ENCODE results near the gene RNF150.
"Not testable (repeated sequence)": the region's sequence is repeated elsewhere in the genome, so short reads cannot be mapped to it uniquely, and the experiment has no call there.

The RNF150 gene

DNA sequence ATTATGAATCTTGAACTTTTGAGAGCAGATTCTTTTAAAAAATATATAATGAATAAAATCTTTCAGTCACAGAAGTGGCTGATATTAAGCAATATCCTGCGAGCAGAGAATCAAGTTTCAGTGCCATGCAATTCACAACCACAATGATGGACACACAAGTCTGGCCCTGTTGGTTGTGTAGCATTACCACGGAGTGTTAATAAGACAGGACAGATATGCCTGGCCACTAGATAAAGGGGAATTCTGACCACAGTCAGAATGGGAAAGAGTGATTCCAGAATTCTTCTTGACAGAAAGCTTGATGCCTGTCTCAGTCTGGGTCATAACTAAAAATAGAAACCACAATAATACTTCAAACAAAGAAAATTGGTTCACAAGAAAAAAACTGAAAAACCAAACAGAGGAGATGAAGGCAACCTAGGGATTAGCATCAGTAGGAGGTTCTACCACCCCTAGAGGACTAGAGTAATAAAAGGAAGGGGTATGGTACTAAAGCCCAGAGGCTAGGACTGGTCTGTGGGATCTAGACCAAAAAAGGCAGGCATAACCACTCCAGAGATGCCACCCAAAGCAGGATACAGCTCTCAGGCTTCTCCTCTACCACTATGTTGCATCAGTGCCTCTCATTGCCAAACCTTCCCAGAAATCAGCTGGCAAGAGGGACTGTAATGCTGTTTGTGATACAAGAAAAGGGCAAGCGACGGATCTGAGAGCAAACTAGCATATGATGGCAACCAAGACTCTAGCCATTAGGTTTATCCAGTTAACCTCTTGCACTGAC is 59.0 kb downstream of the RNF150 start:
- DNase-seq, result no peak

DNA sequence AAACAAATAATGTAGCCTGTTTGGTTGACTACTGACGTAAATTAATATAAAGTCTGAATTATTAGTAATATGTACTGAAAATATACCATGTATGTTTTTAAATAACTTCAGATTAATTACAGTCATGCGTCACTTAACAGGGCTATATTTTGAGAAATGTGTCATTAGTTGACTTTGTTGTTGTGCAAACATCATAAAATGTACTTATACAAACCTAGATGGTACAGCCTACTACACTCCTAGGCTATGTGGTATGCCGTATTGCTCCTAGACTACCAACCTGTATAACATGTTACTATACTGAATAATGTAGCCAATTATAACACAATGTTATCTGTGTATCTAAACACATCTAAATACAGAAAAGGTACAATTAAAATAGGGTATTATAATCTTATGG is 66.6 kb downstream of the RNF150 start:
- no peak for DNase-seq

DNA sequence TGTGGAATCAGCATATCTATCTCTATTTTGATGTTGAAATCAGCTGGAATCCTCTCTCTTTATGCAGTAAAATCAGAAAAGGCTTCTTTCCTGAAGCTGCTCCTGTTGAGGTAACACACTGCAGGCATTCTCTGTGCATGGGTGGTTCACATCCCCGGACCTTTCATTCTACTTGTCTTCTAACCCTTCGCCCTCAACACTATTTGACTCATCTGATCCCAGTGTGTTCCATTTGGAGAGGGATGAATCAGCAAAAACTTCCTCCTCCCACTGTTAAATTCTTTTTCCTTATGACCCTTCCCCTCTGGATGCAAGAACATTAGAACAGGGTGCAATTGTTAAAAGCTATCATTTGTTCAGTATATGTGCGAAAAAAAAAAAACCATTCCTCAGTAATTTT is 67.4 kb downstream of the RNF150 start:
- DNase-seq, result no peak

DNA sequence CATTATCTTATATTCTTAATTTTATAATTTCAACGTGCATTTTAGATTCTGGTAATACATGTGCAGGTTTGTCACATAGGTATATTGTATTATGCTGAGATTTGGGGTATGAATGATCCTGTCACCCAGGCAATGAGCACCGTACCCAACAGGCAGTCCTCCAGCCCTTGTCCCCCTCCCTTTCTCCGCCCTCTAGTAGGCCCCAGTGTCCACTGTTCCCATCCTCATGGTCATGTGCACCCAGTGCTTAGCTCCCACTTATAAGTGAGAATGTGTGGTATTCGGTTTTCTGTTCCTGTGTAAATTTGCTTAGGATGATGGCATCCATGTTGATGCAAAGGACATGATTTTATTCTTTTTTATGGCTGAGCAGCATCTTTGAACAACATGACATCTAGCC is 70.6 kb downstream of the RNF150 start:
- DNase-seq, result no peak

DNA sequence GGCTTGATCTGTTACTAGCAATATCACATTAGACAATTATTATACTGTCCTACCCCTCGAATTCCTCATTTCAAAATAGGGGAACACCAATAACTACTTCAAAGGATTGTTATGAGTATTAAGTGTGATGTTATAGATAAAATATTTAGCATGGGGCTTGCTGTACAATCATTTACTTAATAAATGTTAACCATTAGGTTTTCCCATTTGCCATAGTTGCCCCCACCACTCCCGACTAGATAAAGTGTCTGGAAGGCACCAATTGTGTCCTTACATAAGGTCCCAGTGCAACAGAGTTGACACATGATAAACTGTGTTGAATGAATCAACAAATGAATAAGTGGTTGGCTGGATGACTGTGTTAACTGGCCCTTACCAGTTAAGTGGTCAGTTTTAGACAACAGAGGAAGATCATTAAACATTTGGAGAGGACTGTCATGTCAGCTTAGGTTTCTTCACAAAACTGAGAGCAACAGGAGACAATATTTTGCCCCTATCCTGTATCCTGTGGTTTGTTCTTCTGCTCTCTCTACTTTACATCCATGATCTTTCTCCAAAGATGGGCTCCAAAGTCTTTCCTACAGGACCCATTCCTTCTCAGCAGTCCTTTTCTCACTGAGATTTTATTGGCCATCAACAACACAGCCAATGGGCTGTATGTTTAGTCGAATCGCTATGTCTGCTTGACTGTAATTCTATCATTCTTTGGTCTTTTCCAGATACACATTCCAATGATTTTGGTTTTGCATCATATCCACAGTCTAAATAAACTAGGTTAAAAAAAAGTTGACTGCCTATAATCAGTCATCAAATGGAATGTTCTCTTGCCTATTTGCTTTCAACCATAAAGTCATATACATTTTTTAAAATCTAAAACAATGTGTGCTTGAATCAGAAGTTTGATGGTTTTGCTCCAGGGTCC is 74.4 kb downstream of the RNF150 start:
- no peak for DNase-seq

DNA sequence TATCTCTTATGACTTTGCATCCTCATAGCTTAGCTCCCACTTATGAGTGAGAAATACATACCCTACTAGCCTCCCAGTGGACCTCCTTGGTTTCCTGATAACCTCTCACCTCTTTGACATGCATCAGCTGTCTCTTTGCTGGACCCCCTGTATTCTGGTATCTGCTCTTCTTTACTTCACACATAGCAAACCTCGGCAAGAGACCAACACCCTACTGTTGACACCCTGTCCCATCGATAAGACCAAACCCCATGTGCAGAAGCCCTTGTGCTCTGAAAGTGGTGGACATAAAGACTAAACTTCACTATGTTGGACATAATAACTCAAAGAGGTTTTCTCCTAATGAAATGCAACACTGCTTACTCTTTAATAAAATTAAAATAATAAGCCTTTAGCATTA is 75.7 kb downstream of the RNF150 start:
- no peak for DNase-seq

DNA sequence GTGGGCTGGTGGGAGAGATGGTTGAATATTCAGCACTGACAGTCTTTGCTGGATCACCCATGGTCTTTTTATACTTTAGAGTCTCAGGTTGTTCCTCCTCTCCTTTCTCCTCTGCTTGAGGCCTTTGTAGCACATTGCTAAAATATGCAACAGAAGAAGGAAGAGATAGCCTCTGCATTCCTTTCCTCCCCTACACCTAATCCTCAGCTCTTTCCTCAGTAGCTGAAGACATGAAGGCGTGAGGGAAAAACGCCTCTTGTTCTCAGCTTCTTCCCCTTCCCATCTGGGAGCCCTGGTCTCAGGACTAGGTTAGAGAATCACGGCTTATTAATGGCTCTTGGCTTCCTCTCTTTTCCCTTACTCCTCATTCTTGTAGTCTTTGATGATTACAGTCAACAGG is 76.8 kb downstream of the RNF150 start:
- no peak for DNase-seq

DNA sequence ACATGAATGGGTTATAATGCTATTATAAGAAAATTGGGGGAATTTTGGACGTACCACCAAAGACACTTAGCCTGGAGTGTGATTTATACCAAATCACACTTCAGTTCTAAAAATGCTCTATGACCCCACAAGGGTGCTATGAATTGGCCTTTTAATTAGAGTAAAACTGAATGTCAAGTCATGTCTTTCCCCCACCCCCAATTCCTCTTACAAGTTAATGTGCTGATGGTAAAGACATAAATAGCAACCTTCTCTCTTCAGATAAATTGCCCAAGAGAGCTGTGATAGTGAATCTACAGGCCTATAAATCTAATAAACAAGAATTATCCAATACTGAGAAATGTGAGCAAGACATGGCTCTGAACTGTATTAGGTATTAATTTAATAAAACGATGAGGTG is 78.8 kb downstream of the RNF150 start:
- DNase-seq, result no peak

DNA sequence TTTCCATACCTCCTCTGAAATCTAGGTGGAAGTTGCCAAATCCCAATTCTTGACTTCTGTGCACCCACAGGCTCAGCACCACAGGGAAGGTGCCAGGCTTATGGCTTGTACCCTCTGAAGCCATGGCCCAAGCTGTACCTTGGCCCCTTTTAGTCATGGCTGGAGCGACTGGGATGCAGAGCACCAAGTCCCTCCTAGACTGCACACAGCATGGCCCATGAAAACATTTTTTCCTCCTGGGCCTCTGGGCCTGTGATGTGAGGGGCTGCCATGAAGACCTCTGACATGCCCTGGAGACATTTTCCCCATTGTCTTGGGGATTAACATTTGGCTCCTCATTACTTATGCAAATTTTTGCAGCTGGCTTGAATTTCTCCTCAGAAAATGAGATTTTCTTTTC is 82.3 kb downstream of the RNF150 start:
- DNase-seq, result not testable (repeated sequence)

DNA sequence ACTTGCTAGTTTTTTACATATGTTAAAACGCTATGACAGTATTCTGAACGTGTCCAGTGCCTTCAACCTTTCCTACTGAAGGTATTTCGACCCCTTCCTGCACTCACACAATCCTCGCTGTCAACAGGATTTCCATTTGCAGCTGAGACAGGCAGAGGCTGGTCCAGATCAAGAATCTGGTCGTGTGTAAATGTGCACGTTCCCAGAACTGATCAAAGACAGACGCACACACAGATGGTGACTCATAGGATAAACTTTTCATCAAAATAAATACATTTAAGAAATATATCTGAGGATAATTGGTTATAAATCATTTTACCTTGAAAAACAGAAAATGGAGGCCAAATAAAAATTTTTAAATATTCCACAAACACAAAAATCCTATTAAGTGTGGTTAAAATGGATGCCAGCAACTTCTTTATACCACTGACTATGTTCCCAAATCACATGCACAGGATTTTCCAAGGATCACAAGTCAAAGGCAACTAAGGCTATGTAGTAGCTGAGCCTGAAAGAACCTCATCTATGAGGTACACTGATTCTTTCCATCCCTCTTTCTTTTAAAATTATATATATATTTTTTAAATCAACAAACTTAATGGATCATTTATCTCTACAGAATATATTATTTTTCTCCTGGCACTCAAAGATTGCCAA is 85.9 kb downstream of the RNF150 start:
- no peak for DNase-seq

DNA sequence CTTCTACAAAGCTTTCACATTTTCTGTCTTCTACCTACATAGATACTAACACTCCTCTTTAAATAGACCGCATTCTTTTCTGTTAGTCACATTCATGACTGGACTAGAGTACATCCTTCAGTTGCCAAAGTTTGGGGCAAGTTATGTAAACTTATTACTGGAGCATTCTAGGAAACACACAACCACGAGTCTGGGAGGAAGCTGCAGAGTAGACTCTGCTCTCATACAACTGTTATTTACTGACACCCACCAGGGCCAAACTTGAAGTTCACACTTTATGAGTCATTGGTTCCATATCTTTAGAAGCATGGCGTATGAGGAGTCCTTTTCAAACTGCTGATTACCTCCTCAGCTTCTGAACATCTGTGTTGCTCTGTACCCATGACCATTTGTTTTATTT is 87.0 kb downstream of the RNF150 start:
- no peak for DNase-seq

DNA sequence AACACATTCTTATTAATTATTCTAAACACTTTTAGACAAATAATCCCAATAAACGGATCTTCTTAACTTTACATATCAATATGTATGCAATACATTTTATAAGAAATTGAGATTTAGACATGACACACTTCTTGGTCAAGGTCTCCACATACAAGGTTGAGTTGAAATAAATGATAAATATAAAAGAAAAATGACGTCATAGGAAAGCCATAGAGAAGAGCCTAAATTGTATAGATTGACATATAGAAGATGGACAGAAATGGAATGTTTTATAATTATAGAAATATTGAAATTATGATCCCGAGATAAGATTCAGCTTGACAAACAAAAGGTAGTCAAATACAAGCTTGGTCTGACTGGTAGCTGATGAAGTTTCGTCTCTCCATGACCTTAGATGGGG is 87.4 kb downstream of the RNF150 start:
- DNase-seq, result no peak

DNA sequence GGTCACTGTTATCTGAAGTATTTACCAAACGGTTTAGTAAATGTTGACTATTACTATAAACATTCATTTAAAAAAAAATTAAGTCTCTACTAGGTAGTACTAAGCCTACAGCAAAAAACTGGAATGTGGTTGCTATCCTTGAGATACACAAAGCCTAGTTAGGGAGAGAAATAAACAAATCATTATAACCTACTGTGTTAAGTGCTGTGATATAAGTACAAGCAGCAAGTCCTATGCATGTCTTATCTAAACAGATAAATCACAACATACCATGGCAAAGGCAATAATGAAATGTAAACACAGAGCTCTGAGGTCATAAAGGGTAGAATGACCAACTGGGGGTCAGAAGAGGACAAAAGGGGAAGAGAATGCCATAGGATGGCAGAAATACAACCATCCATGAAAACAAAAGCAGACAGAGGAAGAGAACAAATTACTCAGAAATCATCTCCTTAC is 92.2 kb downstream of the RNF150 start:
- DNase-seq, result no peak

DNA sequence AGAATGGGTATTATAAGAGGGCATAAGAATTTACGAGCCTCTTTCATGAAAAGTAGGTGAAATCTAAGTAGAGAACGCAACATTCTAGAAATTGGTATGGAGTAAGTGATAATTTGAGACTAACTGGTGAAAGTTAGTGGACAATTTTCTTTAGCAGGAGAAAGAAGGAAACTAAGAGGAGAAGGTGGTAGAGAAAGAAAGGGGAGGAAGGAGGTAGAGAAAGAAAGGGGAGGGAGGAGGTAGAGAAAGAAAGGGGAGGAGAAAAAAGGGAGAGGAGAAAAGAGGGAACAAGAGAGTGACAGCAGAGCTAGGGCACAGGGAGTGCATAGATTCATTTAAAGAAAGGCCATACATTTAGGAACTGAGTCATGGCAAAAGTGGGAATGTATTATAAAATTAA is 94.1 kb downstream of the RNF150 start:
- no peak for DNase-seq

DNA sequence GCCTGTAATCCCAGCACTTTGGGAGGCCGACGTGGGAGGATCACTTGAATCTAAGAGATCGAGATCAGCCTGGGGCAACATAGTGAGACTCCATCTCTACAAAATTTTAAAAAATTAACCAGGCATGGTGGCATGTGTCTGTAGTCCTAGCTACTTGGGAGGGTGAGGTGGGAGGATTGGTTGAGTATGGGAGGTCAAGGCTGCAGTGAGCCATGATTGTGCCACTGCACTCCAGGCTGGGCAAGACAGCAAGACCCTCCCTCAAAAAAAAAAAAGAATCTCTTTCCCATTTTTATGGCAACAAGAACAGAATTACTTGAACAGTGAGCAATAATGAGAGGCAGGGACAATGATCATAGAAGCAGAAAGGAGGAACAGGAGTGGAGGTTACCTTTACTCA is 94.8 kb downstream of the RNF150 start:
- DNase-seq, result no peak

DNA sequence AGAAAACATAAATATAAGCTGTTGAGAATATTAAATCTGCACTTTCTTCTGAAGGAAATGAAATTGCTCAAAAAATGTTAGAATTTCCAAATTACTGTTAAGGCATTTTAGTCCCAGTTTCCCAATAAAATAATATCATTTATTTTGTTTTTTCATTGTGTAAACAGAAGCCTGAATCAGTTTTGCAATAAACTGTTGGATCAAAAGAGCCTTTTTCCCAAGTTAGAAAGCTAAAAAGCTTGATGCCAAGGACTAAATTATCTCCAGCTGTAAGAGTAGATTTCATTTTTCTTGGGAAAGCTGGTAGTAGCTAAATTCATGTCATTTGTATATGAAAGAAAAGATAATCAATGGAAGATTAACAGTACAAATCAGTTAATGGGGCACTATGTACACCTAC is 95.8 kb downstream of the RNF150 start:
- no peak for DNase-seq

DNA sequence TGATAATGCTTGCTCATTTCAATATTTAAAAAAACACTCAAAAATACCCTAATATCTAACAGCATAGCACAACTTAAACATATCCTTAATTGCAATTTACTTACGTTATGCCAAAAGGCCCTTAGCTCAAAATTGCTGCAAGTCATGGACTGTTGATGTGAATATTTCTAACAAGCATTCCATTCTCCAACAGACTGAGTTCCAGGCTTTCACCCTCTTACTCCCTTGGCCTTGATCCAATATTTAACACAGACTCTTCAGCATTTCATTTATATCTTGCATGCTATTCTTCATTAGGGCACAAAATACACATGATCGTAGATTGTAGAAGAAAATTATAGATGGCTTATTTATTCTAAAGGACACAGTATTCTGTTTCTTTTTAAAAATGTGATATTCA is 96.5 kb downstream of the RNF150 start:
- no peak for DNase-seq

DNA sequence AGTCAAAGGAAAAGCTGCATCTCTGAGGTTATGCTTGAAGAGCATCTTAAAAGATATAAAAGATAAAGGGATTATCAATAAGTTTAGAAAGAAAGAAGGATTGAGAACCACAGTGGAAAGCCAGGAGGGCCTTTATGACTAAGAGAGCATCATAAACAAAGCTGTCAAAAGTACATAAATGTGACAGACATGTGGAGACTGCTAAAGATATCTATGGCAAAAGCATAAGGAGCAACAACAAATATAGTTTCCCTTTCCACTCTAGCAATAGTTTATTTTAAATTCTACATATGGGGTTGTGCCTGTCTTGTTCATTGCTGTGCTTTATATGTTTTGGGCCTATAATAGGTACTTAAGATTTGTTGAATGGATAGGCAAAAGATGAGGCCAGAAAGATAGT is 97.3 kb downstream of the RNF150 start:
- DNase-seq, result no peak

DNA sequence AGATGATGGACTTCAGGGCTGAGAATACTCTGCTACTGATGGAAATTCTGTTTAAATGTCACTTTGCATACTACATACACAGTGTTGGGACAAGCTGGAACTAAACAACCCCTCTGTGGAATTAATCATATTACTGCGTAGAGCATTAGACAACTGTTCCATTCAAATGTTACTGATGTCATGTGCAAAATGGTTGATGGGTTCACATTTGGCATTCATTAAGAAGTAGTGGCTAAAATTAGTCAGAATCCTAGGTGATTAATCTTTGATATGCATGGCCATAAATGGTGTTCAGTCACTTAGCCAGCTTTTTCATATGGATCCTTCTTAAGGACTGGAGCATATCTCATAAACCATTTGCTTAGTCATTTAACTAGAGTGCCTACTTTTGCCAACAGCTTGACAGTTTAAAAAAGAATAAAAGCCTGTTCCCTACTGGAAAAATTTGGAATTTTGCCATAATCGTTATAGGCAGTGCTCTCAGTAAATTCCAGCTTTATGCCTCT is 105.2 kb downstream of the RNF150 start:
- no peak for DNase-seq

DNA sequence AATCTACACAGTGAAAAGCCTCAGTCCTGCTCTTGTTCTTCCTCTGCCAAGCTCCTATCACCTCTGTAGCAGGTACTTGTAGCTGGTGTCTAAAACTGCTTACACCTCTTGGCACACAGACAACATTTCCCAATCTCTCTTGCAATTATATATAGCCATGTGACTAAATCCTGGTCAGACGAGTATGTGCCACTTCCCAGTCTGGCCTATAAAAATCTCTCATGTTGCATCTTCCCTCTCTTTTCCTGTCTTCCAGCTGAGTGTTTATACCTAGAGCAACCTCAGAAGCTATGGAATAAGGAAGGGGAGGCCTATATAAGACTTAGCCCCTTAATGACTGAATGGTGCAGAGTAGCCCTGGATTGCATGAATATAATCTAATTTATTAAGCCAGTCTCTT is 105.8 kb downstream of the RNF150 start:
- DNase-seq, result no peak

DNA sequence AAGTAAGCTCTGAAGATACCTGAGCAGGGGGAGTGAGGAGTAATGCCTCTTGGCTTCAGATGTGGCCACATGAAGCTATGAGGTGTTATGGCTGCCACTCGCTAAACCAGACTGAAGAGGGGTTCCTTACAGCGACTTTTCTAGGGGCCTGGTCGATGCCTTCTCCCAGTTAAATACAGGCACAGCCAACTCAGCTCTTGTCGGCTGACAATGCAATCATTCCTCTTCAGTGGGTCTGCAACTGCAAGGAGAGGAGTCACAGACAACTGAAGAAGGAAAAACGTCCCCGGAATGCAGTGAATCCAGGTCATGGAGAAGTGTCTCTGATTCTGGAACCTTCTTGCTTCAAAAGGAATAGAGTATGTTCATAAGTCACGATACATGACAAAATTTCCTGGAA is 106.4 kb downstream of the RNF150 start:
- DNase-seq, result no peak

DNA sequence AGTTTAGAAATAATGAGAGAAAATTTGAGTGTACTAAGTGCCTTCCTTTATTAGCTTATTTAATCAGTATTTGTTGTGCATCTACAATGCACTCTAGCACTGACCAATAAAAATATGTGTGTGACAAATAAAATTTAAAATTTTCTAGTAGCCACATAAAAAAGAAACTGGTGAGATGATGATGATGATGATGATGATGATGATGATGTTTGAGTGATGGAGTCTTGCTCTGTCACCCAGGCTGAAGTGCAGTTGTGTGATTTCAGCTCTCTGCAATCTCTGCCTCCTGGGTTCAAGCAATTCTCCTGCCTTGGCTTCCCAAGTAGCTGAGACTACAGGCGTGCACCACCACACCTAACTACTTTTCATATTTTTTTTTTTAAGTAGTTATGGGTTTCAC is 110.2 kb downstream of the RNF150 start:
- no peak for DNase-seq

DNA sequence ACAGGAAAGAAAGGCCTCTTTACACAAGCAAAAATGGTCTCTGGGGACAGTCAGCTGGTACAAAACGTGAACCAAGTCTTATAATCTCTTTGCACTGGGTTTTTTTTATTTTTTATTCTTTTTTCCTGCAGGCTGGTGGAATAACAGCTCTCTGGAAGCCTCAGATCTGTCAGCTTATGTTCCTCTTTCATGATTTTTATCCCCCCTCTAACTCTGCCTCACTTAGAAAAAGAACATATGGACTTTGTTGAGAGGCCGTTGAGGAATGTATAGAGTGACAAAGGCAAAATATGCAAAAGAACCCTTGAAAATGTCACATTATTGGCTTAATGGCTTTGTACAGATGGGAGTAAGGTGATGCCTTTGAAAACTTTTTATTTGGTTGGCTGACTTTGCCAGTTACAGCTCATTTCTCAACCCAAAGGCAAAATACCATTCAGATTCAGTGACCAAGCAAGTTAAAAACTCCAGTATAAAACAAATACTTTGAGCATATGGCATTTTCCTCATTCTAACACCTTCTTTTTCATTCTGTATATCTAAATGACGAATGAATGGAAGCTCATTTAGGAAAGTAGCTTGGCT is 111.1 kb downstream of the RNF150 start:
- DNase-seq, result no peak

All from activated T-cell treated with anti-CD3 and anti-CD28 coated beads for 4 hours (primary cell).